ENCODE results near the gene REPIN1. TPM values are rescaled to one million over a fixed set of nuclear protein-coding genes. Genes with fewer than 3 reads are reported as not detected.

REPIN1 gene
- total RNA-seq, 1 experiment from 2014 or later, result 189 TPM

- peak; percentile 67 for DNase-seq
- Mint-ChIP-seq H3K4me3 (ENCODE audit: low read depth, unreplicated experiment) (peak within 1 kb of the TSS; percentile 85), H3K4me1 (ENCODE audit: low read depth, unreplicated experiment) (peaks cover 42% of the 10 kb centered on the region), H3K27me3 (ENCODE audit: unreplicated experiment) (no peaks in the 10 kb centered on the region), H3K9me3 (ENCODE audit: low read depth, unreplicated experiment) (no peaks in the 10 kb centered on the region), H3K27ac (ENCODE audit: unreplicated experiment) (peak within 1 kb of the TSS; percentile 98), H3K36me3 (ENCODE audit: insufficient read depth, unreplicated experiment) (peaks cover 53% of the 10 kb centered on the region)
- peak; percentile 23 for TF ChIP-seq CTCF (IDR thresholded peaks at IDR 0.05; ENCODE audit: unreplicated experiment)
- CTCF ChIA-PET, result interaction anchor here (0.7 to 0.9 kb wide), 2 partner anchors 17 to 32 kb away, joined by 3 read pairs; no protein-coding TSS in a partner anchor
- intact Hi-C loops (cut with micrococcal nuclease; ENCODE audit: unreplicated experiment), result no loop called here
- no TSS peak for BruUV-seq (replicated peaks)
Measured at GRCh38 chr7:150322833-150323681, 45.6 kb upstream of the REPIN1 start, which contains the start of the genes ACTR3C and LRRC61. ACTR3C (minus strand) TSS chr7:150323545; CDS start chr7:150295296, 28,249 bp downstream. LRRC61 (plus strand) TSS chr7:150323355; CDS start chr7:150336862, 13,507 bp downstream.

GRCh38 chr7:150323682-150324372 lies 44.8 kb upstream of the REPIN1 start:
- TF ChIP-seq CTCF (IDR thresholded peaks at IDR 0.05; ENCODE audit: unreplicated experiment), result no peak
- intact Hi-C loops (cut with micrococcal nuclease; ENCODE audit: unreplicated experiment), result no loop called here
- BruUV-seq (replicated peaks), result TSS peak; percentile 24
- Mint-ChIP-seq H3K4me3 (ENCODE audit: low read depth, unreplicated experiment) (peak overlapping the region; percentile 85), H3K36me3 (ENCODE audit: insufficient read depth, unreplicated experiment) (peaks cover 56% of the 10 kb centered on the region), H3K4me1 (ENCODE audit: low read depth, unreplicated experiment) (peaks cover 41% of the 10 kb centered on the region), H3K27ac (ENCODE audit: unreplicated experiment) (peak overlapping the region; percentile 98), H3K27me3 (ENCODE audit: unreplicated experiment) (no peaks in the 10 kb centered on the region), H3K9me3 (ENCODE audit: low read depth, unreplicated experiment) (no peaks in the 10 kb centered on the region)
- CTCF ChIA-PET, result interaction anchor here (0.7 to 0.9 kb wide), 2 partner anchors 16 to 31 kb away, joined by 3 read pairs; no protein-coding TSS in a partner anchor
- DNase-seq, result no peak

GRCh38 chr7:150324373-150324961 lies 44.2 kb upstream of the REPIN1 start:
- peak overlapping the region; percentile 98 for H3K27ac Mint-ChIP-seq (ENCODE audit: unreplicated experiment)
- CTCF ChIA-PET, result no interaction called here
- H3K9me3 Mint-ChIP-seq (ENCODE audit: low read depth, unreplicated experiment), result no peaks in the 10 kb centered on the region
- no peak for TF ChIP-seq CTCF (IDR thresholded peaks at IDR 0.05; ENCODE audit: unreplicated experiment)
- intact Hi-C loops (cut with micrococcal nuclease; ENCODE audit: unreplicated experiment), result no loop called here
- H3K4me3 Mint-ChIP-seq (ENCODE audit: low read depth, unreplicated experiment), result peak overlapping the region; percentile 85
- H3K36me3 Mint-ChIP-seq (ENCODE audit: insufficient read depth, unreplicated experiment), result peaks cover 62% of the 10 kb centered on the region
- H3K27me3 Mint-ChIP-seq (ENCODE audit: unreplicated experiment), result no peaks in the 10 kb centered on the region
- no peak for DNase-seq
- no TSS peak for BruUV-seq (replicated peaks)
- H3K4me1 Mint-ChIP-seq (ENCODE audit: low read depth, unreplicated experiment), result peaks cover 41% of the 10 kb centered on the region

- Mint-ChIP-seq H3K9me3 (ENCODE audit: low read depth, unreplicated experiment) (no peaks in the 10 kb centered on the region), H3K4me3 (ENCODE audit: low read depth, unreplicated experiment) (peak overlapping the region; percentile 85), H3K27ac (ENCODE audit: unreplicated experiment) (peak overlapping the region; percentile 98), H3K36me3 (ENCODE audit: insufficient read depth, unreplicated experiment) (peaks cover 58% of the 10 kb centered on the region), H3K4me1 (ENCODE audit: low read depth, unreplicated experiment) (peaks cover 41% of the 10 kb centered on the region), H3K27me3 (ENCODE audit: unreplicated experiment) (no peaks in the 10 kb centered on the region)
- intact Hi-C loops (cut with micrococcal nuclease; ENCODE audit: unreplicated experiment), result no loop called here
- no TSS peak for BruUV-seq (replicated peaks)
- TF ChIP-seq CTCF (IDR thresholded peaks at IDR 0.05; ENCODE audit: unreplicated experiment), result no peak
- CTCF ChIA-PET, result no interaction called here
- no peak for DNase-seq
Measured at GRCh38 chr7:150325110-150325611, 43.5 kb upstream of the REPIN1 start.
